ENCODE results near the gene ADIPOR2. TPM values are rescaled to one million over a fixed set of nuclear protein-coding genes. Genes with fewer than 3 reads are reported as not detected.
"Not testable (repeated sequence)": the region's sequence is repeated elsewhere in the genome, so short reads cannot be mapped to it uniquely, and the experiment has no call there.

The ADIPOR2 gene
- total RNA-seq, 2 experiments from 2014 or later: 31.1 to 34.8 TPM

GRCh38 chr12:1817928-1818327 lies 127.1 kb downstream of the ADIPOR2 start:
- H3K4me3 Mint-ChIP-seq; intact Hi-C loops (cut with micrococcal nuclease); CTCF ChIA-PET; DNase-seq; H3K4me1 Mint-ChIP-seq (ENCODE audit: low read depth); H3K9me3 Mint-ChIP-seq; H3K27ac Mint-ChIP-seq; H3K36me3 Mint-ChIP-seq (ENCODE audit: low read depth): not testable (repeated sequence)
- H3K27me3 Mint-ChIP-seq (ENCODE audit: low read depth): peaks cover 24% of the 10 kb centered on the region

- Mint-ChIP-seq H3K4me1 (ENCODE audit: low read depth) (peaks cover 3% of the 10 kb centered on the region), H3K27ac (no peak overlapping the region), H3K27me3 (ENCODE audit: low read depth) (peaks cover 24% of the 10 kb centered on the region), H3K36me3 (ENCODE audit: low read depth) (no peaks in the 10 kb centered on the region), H3K4me3 (no peak overlapping the region), H3K9me3 (no peaks in the 10 kb centered on the region)
- intact Hi-C loops (cut with micrococcal nuclease): no loop called here
- DNase-seq: no peak
- CTCF ChIA-PET: no interaction called here
Measured at GRCh38 chr12:1819050-1819449, 128.2 kb downstream of the ADIPOR2 start.

- H3K4me1 Mint-ChIP-seq (ENCODE audit: low read depth): peaks cover 3% of the 10 kb centered on the region
- no peak overlapping the region for H3K27ac Mint-ChIP-seq
- H3K36me3 Mint-ChIP-seq (ENCODE audit: low read depth): no peaks in the 10 kb centered on the region
- H3K27me3 Mint-ChIP-seq (ENCODE audit: low read depth): peaks cover 24% of the 10 kb centered on the region
- intact Hi-C loops (cut with micrococcal nuclease): no loop called here
- no peak for DNase-seq
- no peak overlapping the region for H3K4me3 Mint-ChIP-seq
- CTCF ChIA-PET: no interaction called here
- no peaks in the 10 kb centered on the region for H3K9me3 Mint-ChIP-seq
Measured at GRCh38 chr12:1819571-1819970, 128.7 kb downstream of the ADIPOR2 start.

- H3K4me1 Mint-ChIP-seq (ENCODE audit: low read depth): peaks cover 3% of the 10 kb centered on the region
- no peaks in the 10 kb centered on the region for H3K9me3 Mint-ChIP-seq
- peaks cover 22% of the 10 kb centered on the region for H3K27me3 Mint-ChIP-seq (ENCODE audit: low read depth)
- CTCF ChIA-PET: no interaction called here
- no peak within 1 kb of the TSS for H3K4me3 Mint-ChIP-seq
- intact Hi-C loops (cut with micrococcal nuclease): no loop called here
- H3K36me3 Mint-ChIP-seq (ENCODE audit: low read depth): no peaks in the 10 kb centered on the region
- H3K27ac Mint-ChIP-seq: no peak within 1 kb of the TSS
- DNase-seq: no peak
Measured at GRCh38 chr12:1820191-1820895, 129.5 kb downstream of the ADIPOR2 start, which contains the start of gene LRTM2. Gene LRTM2, plus strand, starts transcription at chr12:1820565. Its CDS starts 7,584 bp downstream, at chr12:1828149.

GRCh38 chr12:1820896-1821291 lies 130.0 kb downstream of the ADIPOR2 start:
- no peaks in the 10 kb centered on the region for H3K9me3 Mint-ChIP-seq
- H3K27ac Mint-ChIP-seq: no peak overlapping the region
- no peak overlapping the region for H3K4me3 Mint-ChIP-seq
- peaks cover 22% of the 10 kb centered on the region for H3K27me3 Mint-ChIP-seq (ENCODE audit: low read depth)
- CTCF ChIA-PET: no interaction called here
- peaks cover 3% of the 10 kb centered on the region for H3K4me1 Mint-ChIP-seq (ENCODE audit: low read depth)
- no peaks in the 10 kb centered on the region for H3K36me3 Mint-ChIP-seq (ENCODE audit: low read depth)
- DNase-seq: no peak
- intact Hi-C loops (cut with micrococcal nuclease): no loop called here

- no peak overlapping the region for H3K4me3 Mint-ChIP-seq
- no peak overlapping the region for H3K27ac Mint-ChIP-seq
- H3K27me3 Mint-ChIP-seq (ENCODE audit: low read depth): peaks cover 22% of the 10 kb centered on the region
- no peaks in the 10 kb centered on the region for H3K9me3 Mint-ChIP-seq
- DNase-seq: no peak
- no peaks in the 10 kb centered on the region for H3K36me3 Mint-ChIP-seq (ENCODE audit: low read depth)
- intact Hi-C loops (cut with micrococcal nuclease): no loop called here
- peaks cover 3% of the 10 kb centered on the region for H3K4me1 Mint-ChIP-seq (ENCODE audit: low read depth)
- CTCF ChIA-PET: no interaction called here
Measured at GRCh38 chr12:1821805-1822204, 130.9 kb downstream of the ADIPOR2 start.

- no peak for DNase-seq
- CTCF ChIA-PET: no interaction called here
- H3K4me1 Mint-ChIP-seq (ENCODE audit: low read depth): peaks cover 3% of the 10 kb centered on the region
- H3K27me3 Mint-ChIP-seq (ENCODE audit: low read depth): peaks cover 22% of the 10 kb centered on the region
- no peak overlapping the region for H3K4me3 Mint-ChIP-seq
- no peak overlapping the region for H3K27ac Mint-ChIP-seq
- no peaks in the 10 kb centered on the region for H3K9me3 Mint-ChIP-seq
- no peaks in the 10 kb centered on the region for H3K36me3 Mint-ChIP-seq (ENCODE audit: low read depth)
- intact Hi-C loops (cut with micrococcal nuclease): no loop called here
Measured at GRCh38 chr12:1822699-1823098, 131.8 kb downstream of the ADIPOR2 start.

GRCh38 chr12:1823237-1823636 lies 132.4 kb downstream of the ADIPOR2 start:
- Mint-ChIP-seq H3K27me3 (ENCODE audit: low read depth) (peaks cover 22% of the 10 kb centered on the region), H3K4me3 (no peak overlapping the region), H3K4me1 (ENCODE audit: low read depth) (peaks cover 3% of the 10 kb centered on the region), H3K36me3 (ENCODE audit: low read depth) (no peaks in the 10 kb centered on the region), H3K27ac (no peak overlapping the region), H3K9me3 (no peaks in the 10 kb centered on the region)
- CTCF ChIA-PET: no interaction called here
- DNase-seq: no peak
- intact Hi-C loops (cut with micrococcal nuclease): no loop called here

GRCh38 chr12:1825382-1826102 lies 134.7 kb downstream of the ADIPOR2 start:
- no peaks in the 10 kb centered on the region for H3K36me3 Mint-ChIP-seq (ENCODE audit: low read depth)
- H3K4me3 Mint-ChIP-seq: no peak overlapping the region
- no peaks in the 10 kb centered on the region for H3K9me3 Mint-ChIP-seq
- no peaks in the 10 kb centered on the region for H3K4me1 Mint-ChIP-seq (ENCODE audit: low read depth)
- H3K27ac Mint-ChIP-seq: no peak overlapping the region
- CTCF ChIA-PET: no interaction called here
- intact Hi-C loops (cut with micrococcal nuclease): no loop called here
- DNase-seq: no peak
- H3K27me3 Mint-ChIP-seq (ENCODE audit: low read depth): peaks cover 15% of the 10 kb centered on the region

GRCh38 chr12:1826401-1826800 lies 135.5 kb downstream of the ADIPOR2 start:
- Mint-ChIP-seq H3K27ac (no peak overlapping the region), H3K36me3 (ENCODE audit: low read depth) (no peaks in the 10 kb centered on the region), H3K4me3 (no peak overlapping the region), H3K9me3 (no peaks in the 10 kb centered on the region), H3K4me1 (ENCODE audit: low read depth) (no peaks in the 10 kb centered on the region), H3K27me3 (ENCODE audit: low read depth) (peaks cover 14% of the 10 kb centered on the region)
- intact Hi-C loops (cut with micrococcal nuclease): no loop called here
- CTCF ChIA-PET: no interaction called here
- DNase-seq: no peak

GRCh38 chr12:1826867-1827705 lies 136.2 kb downstream of the ADIPOR2 start:
- intact Hi-C loops (cut with micrococcal nuclease): no loop called here
- Mint-ChIP-seq H3K4me3 (no peak overlapping the region), H3K4me1 (ENCODE audit: low read depth) (no peaks in the 10 kb centered on the region), H3K36me3 (ENCODE audit: low read depth) (no peaks in the 10 kb centered on the region), H3K27me3 (ENCODE audit: low read depth) (peaks cover 17% of the 10 kb centered on the region), H3K27ac (no peak overlapping the region), H3K9me3 (no peaks in the 10 kb centered on the region)
- CTCF ChIA-PET: no interaction called here
- no peak for DNase-seq

- DNase-seq: no peak
- Mint-ChIP-seq H3K36me3 (ENCODE audit: low read depth) (no peaks in the 10 kb centered on the region), H3K4me1 (ENCODE audit: low read depth) (no peaks in the 10 kb centered on the region), H3K27me3 (ENCODE audit: low read depth) (peaks cover 17% of the 10 kb centered on the region), H3K4me3 (no peak overlapping the region), H3K27ac (no peak overlapping the region), H3K9me3 (no peaks in the 10 kb centered on the region)
- intact Hi-C loops (cut with micrococcal nuclease): no loop called here
- CTCF ChIA-PET: no interaction called here
Measured at GRCh38 chr12:1827826-1828805, 137.2 kb downstream of the ADIPOR2 start.
